Hematopoietic multipotent progenitor cell treated with erythropoietin and hydrocortisone succinate and interleukin-3 and kit ligand, for 17 days (in vitro differentiated cells): Measurements from ENCODE around the gene EPC2.
"Not testable (repeated sequence)": the region's sequence is repeated elsewhere in the genome, so short reads cannot be mapped to it uniquely, and the experiment has no call there.

ENCODE experiments used
- DNase-seq: peaks from one replicate; pipeline ENCODE4 v3.0.0-alpha.2; 2015; ENCODE audit warnings: low spot score

The EPC2 gene

GRCh38 chr2:148721991-148722777 is 77.6 kb downstream of the EPC2 start:
- no peak for DNase-seq

- no peak for DNase-seq
Observed at GRCh38 chr2:148725564-148725963, 81.0 kb downstream of the EPC2 start.

GRCh38 chr2:148726228-148726627 is 81.7 kb downstream of the EPC2 start:
- DNase-seq, result no peak

- DNase-seq, result no peak
Observed at GRCh38 chr2:148730085-148730484, 85.5 kb downstream of the EPC2 start.

GRCh38 chr2:148737742-148738141 is 93.2 kb downstream of the EPC2 start:
- DNase-seq, result no peak

GRCh38 chr2:148739454-148740105 is 95.0 kb downstream of the EPC2 start:
- DNase-seq, result no peak

GRCh38 chr2:148742373-148742772 is 97.8 kb downstream of the EPC2 start:
- no peak for DNase-seq

GRCh38 chr2:148745151-148745851 is 100.8 kb downstream of the EPC2 start:
- DNase-seq, result no peak

GRCh38 chr2:148746973-148747372 is 102.4 kb downstream of the EPC2 start:
- DNase-seq, result no peak

- DNase-seq, result no peak
Observed at GRCh38 chr2:148751907-148752306, 107.4 kb downstream of the EPC2 start.

- DNase-seq, result no peak
Observed at GRCh38 chr2:148752977-148753376, 108.4 kb downstream of the EPC2 start.

- DNase-seq, result no peak
Observed at GRCh38 chr2:148754864-148755263, 110.3 kb downstream of the EPC2 start.

- no peak for DNase-seq
Observed at GRCh38 chr2:148756292-148756975, 111.9 kb downstream of the EPC2 start.

GRCh38 chr2:148764815-148765214 is 120.3 kb downstream of the EPC2 start:
- DNase-seq, result no peak

- no peak for DNase-seq
Observed at GRCh38 chr2:148770047-148770446, 125.5 kb downstream of the EPC2 start.

- no peak for DNase-seq
Observed at GRCh38 chr2:148781544-148781943, 137.0 kb downstream of the EPC2 start.

GRCh38 chr2:148789059-148789458 is 144.5 kb downstream of the EPC2 start:
- no peak for DNase-seq

GRCh38 chr2:148790172-148790571 is 145.6 kb downstream of the EPC2 start:
- not testable (repeated sequence) for DNase-seq

- DNase-seq, result no peak
Observed at GRCh38 chr2:148794558-148794957, 150.0 kb downstream of the EPC2 start.

- no peak for DNase-seq
Observed at GRCh38 chr2:148796735-148797512, 152.4 kb downstream of the EPC2 start.

GRCh38 chr2:148802448-148803220 is 158.1 kb downstream of the EPC2 start:
- no peak for DNase-seq
